ENCODE data around the gene SAMD1.

SAMD1 gene

DNA sequence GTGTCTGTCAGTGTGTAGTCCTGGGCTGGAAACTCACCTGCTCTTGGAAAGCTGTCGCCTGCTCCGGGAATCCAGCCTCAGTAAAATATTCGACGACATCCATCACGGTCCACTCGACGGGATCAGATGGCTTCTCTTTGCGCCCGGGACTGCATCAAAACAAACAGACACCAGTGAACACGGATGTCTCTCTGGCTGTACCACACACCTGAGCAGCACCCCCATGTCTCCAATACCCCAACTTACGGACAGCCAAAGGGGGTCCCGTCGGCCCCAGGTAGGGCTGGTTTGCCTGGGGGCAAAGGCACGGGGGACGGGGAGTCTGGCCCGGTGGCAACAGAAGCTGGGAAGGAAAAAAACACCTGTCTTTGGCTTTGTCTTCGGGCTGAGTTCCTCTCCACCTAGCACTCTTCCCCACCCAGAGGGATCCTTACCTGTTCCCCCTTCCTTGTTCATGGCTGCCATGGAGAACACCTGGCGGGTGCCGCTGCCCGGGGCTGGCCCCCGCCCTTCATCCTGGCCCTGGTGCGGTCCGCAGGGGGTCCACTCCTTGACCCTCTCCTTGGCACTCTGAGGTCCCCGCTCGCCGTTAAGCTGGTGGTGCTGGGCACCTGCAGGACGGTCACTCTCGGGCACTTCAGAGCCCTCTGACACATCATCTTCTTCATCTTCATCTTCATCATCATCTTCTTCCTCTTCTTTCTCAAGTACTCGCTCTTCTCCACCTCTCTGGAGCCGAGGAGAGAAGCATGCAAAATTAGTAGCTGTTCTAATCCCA is 1.7 kb downstream of the SAMD1 start:
- DNase-seq = no peak

- no peak for DNase-seq
These were observed 4.5 kb downstream of the SAMD1 start for GRCh38 chr19:14086098-14086497.

DNA sequence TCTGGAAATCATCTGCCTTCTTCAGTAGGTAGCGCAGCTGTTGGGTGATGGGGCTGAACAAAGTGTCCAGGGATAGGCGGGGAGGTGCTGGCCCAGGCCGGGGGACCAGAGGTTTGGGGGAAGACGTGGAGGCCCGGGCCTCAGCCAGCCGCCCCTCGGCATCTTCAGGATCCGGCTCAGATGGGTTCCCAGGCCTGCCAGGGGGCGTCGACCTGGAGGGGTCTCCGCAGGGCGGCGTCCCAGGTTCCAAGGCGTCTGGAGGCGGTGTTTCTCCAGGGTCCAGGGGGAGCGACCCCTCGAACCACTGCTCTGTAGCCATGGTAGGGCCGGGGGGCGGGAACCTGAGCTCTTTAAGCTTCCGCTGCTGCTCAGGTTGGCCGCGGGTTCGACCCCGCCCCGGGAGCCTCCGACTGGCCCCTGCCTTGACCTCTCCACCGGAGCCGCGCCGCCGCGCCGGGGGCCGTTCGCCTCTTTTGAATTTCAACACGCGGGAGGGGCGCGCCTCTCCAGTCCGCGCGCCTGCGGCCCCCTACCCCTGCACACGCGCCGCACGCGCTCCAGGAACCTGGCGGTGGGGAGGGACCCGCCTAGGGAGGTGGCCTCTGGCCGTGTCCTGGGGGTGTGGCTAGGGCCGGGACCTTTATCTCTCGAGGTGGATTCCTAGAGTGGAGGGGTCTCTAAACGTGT is 5.1 kb downstream of the SAMD1 start, which contains the start of gene C19orf67:
Gene C19orf67, minus strand, starts transcription at position 475 of the 687 bp plus-strand sequence. Its CDS starts 156 bp downstream, at position 319.
- no peak for DNase-seq

- DNase-seq = no peak
These were observed 7.9 kb downstream of the SAMD1 start for GRCh38 chr19:14082675-14082960.

- DNase-seq = no peak
These were observed 8.5 kb downstream of the SAMD1 start for GRCh38 chr19:14081797-14082674.

GRCh38 chr19:14080887-14081796 is 9.4 kb downstream of the SAMD1 start:
- DNase-seq = peak; percentile 99

- no peak for DNase-seq
These were observed 12.1 kb downstream of the SAMD1 start for GRCh38 chr19:14078411-14078810.

GRCh38 chr19:14073925-14074838 is 16.4 kb downstream of the SAMD1 start:
- no peak for DNase-seq

GRCh38 chr19:14073261-14073924 is 17.2 kb downstream of the SAMD1 start:
- DNase-seq = peak; percentile 40

DNA sequence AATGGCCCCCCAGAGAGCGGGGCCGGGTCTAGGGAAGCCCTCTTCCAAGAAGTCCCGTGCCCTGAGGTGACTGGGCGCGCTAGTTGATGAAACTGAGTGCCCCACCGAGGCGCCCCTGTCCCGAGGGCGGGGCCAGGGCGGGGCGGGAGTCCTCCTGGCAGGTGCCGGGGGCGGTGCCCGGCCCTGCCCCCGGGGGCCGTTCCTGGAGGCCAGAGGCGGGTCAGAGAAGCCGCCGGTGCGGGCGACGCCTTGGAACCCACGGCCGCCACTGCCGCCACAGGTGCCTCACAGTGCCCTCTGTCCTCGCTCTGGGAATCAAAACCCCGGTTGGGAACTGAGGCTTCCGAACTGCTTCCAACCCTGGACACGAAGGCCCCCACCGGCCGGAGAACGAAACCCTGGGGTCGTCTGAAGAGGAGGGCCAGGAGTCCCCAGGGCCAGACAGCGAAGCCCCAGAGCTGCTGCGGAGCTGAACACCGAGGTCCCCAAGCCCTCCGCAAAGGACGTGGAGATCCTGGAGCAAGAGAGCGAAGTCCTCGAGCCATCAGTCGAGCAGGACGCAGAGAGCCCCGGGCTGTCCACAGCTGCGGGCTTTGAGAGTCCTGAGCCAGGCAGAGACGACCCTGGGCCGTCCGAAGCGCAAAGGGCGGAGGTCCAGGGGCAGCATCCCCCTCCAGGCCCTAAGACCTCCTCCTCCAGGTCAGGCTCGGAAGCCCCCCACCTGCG is 17.9 kb downstream of the SAMD1 start, which contains the start of gene MISP3:
Gene MISP3, plus strand, starts transcription at position 252 of the 726 bp plus-strand sequence. CDS start 524 bp downstream, outside the sequence.
- DNase-seq = no peak

GRCh38 chr19:14070268-14071050 is 20.1 kb downstream of the SAMD1 start:
- no peak for DNase-seq

- no peak for DNase-seq
These were observed 24.4 kb downstream of the SAMD1 start for GRCh38 chr19:14066134-14066533.

- no peak for DNase-seq
These were observed 27.4 kb downstream of the SAMD1 start for GRCh38 chr19:14063105-14063504.

DNA sequence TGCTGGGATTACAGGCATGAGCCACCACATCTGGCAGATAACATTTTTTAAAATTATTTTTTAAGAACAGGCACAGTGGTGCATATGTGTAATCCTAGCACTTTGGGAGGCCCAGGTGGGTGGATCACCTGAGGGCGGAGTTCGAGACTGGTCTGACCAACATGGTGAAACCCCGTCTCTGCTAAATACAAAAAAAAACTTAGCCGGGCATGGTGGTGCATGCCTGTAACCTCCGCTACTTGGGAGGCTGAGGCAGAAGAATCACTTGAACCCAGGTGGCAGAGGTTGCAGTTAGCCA is 28.0 kb downstream of the SAMD1 start:
- no peak for DNase-seq

- DNase-seq = no peak
These were observed 28.6 kb downstream of the SAMD1 start, which contains the start of gene PALM3 for GRCh38 chr19:14061751-14062557. TSS of gene PALM3 (minus strand) at chr19:14062076. CDS start at chr19:14061980, 96 bp downstream.

DNA sequence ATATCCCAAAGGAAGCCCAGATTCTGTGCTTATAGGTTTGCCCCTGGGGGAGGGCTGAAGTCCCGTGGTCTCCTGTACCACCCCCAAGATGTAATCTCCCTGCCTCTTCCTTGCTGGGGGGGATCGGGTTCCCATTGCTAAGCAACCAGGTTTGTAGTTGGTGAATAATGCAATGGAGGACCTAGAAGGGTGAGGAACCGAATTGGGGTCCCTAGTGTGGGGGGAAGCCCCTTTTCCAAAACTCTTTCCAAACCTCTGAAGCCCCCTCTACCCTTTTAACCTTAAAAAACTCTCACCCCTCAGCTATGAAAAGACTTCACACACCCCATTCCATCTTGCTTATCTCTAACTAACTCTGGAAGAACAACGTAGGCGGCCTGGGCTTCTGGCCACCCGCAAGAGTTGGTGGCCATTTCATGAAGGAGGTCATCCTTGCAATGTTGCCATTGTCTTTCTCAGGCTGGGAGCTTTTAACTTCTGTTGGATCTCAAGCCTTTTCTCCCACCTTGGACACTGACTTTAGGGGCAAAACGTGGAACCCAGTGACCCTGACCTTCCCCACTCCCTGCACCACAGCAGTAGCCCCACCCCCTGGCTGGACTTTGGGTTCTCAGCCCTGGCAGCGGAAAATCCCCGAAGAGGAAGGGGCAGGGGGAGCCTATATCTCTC is 29.3 kb downstream of the SAMD1 start:
- DNase-seq = no peak

GRCh38 chr19:14059652-14060155 is 30.8 kb downstream of the SAMD1 start:
- no peak for DNase-seq

All from NCI-H1048 (cell line).